IMR-90 (cell line): ENCODE results near the gene CFAP97D2. TPM values are rescaled to one million over a fixed set of nuclear protein-coding genes. Genes with fewer than 3 reads are reported as not detected.

Experiments
- ATAC-seq: fragments of 200-7000 bp; cut with Tn5 transposase; 2 replicates; pipeline ENCODE4 v1.9.1; 2020; ENCODE audit warnings: low read depth, mild to moderate bottlenecking, moderate library complexity
- BruUV-seq: library from RNA; stranded (reverse); fragments of 400-500 nt; replicated peaks from 2 replicates; lab custom pipeline; 2021; lab: Mats Ljungman, UMichigan
- CTCF ChIA-PET: fragments of 300-600 bp; formaldehyde crosslinking; extraction: SDS; loops from one replicate; lab custom pipeline; 2021; ENCODE audit warnings: antibody characterized with exemption; lab: Yijun Ruan, JAX
- POLR2A ChIA-PET: fragments of 300-600 bp; sonication (Branson Sonifier 250); formaldehyde crosslinking; loops from one replicate; lab custom pipeline; 2022; ENCODE audit warnings: antibody characterized with exemption; ENCODE audit not compliant: unreplicated experiment; lab: Charles Lee
- DNase-seq: peaks from one replicate; pipeline ENCODE4 v3.0.0; 2013
- H2AFZ ChIP-seq: replicated peaks from 2 replicates; pipeline ENCODE3; 2013; ENCODE audit warnings: low read length, mild to moderate bottlenecking; ENCODE audit not compliant: poor library complexity
- H2AK5ac ChIP-seq: 2 replicates; pipeline ENCODE4 v1.6.1; 2013; ENCODE audit warnings: low read depth, low read length, inconsistent platforms
- H2AK9ac ChIP-seq: replicated peaks from 2 replicates; pipeline ENCODE3; 2013; ENCODE audit warnings: mild to moderate bottlenecking, low read depth, low read length, moderate library complexity; ENCODE audit not compliant: poor library complexity
- H2BK120ac ChIP-seq: 2 replicates; pipeline ENCODE4 v1.6.1; 2013; ENCODE audit warnings: low read depth, low read length, inconsistent platforms
- H2BK15ac ChIP-seq: 3 replicates; pipeline ENCODE4 v1.6.1; 2013; ENCODE audit warnings: low read depth, low read length, inconsistent platforms
- H2BK20ac ChIP-seq: 2 replicates; pipeline ENCODE4 v1.6.1; 2013; ENCODE audit warnings: low read depth, mild to moderate bottlenecking, inconsistent platforms, low read length, moderate library complexity
- H2BK5ac ChIP-seq: 2 replicates; pipeline ENCODE4 v1.6.1; 2013; ENCODE audit warnings: mild to moderate bottlenecking, low read depth, low read length, inconsistent platforms; ENCODE audit not compliant: poor library complexity, severe bottlenecking
- H3K14ac ChIP-seq: replicated peaks from 2 replicates; pipeline ENCODE4 v1.6.1; 2013; ENCODE audit warnings: low read depth, low read length, inconsistent platforms
- H3K18ac ChIP-seq: 2 replicates; pipeline ENCODE4 v1.6.1; 2013; ENCODE audit warnings: low read depth, low read length, control low read depth
- H3K23ac ChIP-seq: 2 replicates; pipeline ENCODE4 v1.6.1; 2013; ENCODE audit warnings: low read depth, low read length, inconsistent platforms
- H3K27ac ChIP-seq: 2 replicates; pipeline ENCODE4 v1.5.1; 2013; ENCODE audit warnings: mild to moderate bottlenecking, control low read depth, low read length; ENCODE audit not compliant: insufficient read depth
- H3K27me3 ChIP-seq: 2 replicates; pipeline ENCODE4 v1.6.1; 2013; ENCODE audit warnings: low read length; ENCODE audit not compliant: control insufficient read depth, insufficient read depth
- H3K36me3 ChIP-seq: 2 replicates; pipeline ENCODE4 v1.6.1; 2013; ENCODE audit warnings: low read length, mixed read lengths; ENCODE audit not compliant: control insufficient read depth, insufficient read depth
- H3K4ac ChIP-seq: 2 replicates; pipeline ENCODE4 v1.6.1; 2013; ENCODE audit warnings: low read depth, low read length, inconsistent platforms
- H3K4me1 ChIP-seq: 2 replicates; pipeline ENCODE4 v1.6.1; 2013; ENCODE audit warnings: low read length, mixed read lengths; ENCODE audit not compliant: control insufficient read depth, insufficient read depth
- H3K4me2 ChIP-seq: 2 replicates; pipeline ENCODE4 v1.6.1; 2013; ENCODE audit warnings: low read depth, mild to moderate bottlenecking, control low read depth, low read length, moderate library complexity
- H3K4me3 ChIP-seq: 2 replicates; pipeline ENCODE4 v1.5.1; 2013; ENCODE audit warnings: low read depth, mild to moderate bottlenecking, control low read depth, low read length, moderate library complexity; ENCODE audit not compliant: insufficient read depth
- H3K56ac ChIP-seq: 2 replicates; pipeline ENCODE4 v1.6.1; 2013; ENCODE audit warnings: low read length, inconsistent platforms; ENCODE audit not compliant: insufficient read depth; ENCODE audit errors: extremely low read depth
- H3K79me1 ChIP-seq, 2 experiments: 2 replicates each; pipeline ENCODE4 v1.6.1; 2013; ENCODE audit warnings: low read length in 2 of 2, inconsistent platforms in 1 of 2, low read depth in 1 of 2
- H3K9ac ChIP-seq: 2 replicates; pipeline ENCODE4 v1.6.1; 2013; ENCODE audit warnings: low read depth, low read length, control low read depth
- H3K9me1 ChIP-seq: 2 replicates; pipeline ENCODE4 v1.6.1; 2013; ENCODE audit warnings: low read length, inconsistent platforms; ENCODE audit not compliant: insufficient read depth
- H3K9me3 ChIP-seq: 2 replicates; pipeline ENCODE4 v1.6.1; 2013; ENCODE audit warnings: low read length; ENCODE audit not compliant: control insufficient read depth, insufficient read depth
- H4K20me1 ChIP-seq: 2 replicates; pipeline ENCODE4 v1.6.1; 2013; ENCODE audit warnings: low read length, inconsistent platforms; ENCODE audit not compliant: insufficient read depth
- H4K5ac ChIP-seq: 2 replicates; pipeline ENCODE4 v1.6.1; 2013; ENCODE audit warnings: mild to moderate bottlenecking, low read depth, low read length, control low read depth
- H4K8ac ChIP-seq, 2 experiments: 2 replicates each; pipeline ENCODE4 v1.6.1; 2013; ENCODE audit warnings: low read depth in 2 of 2, low read length in 2 of 2, control low read depth in 1 of 2, inconsistent platforms in 1 of 2
- H4K91ac ChIP-seq: 2 replicates; pipeline ENCODE4 v1.6.1; 2013; ENCODE audit warnings: low read depth, low read length, inconsistent platforms; ENCODE audit not compliant: insufficient read depth
- CEBPB ChIP-seq: IDR thresholded peaks from 2 replicates; pipeline ENCODE4 v1.6.1; 2012; ENCODE audit warnings: low read depth, low read length, improper control_type of control experiment
- MAFK ChIP-seq: IDR thresholded peaks from 2 replicates; pipeline ENCODE4 v1.6.1; 2012; ENCODE audit warnings: low read depth, low read length, improper control_type of control experiment
- RCOR1 ChIP-seq: IDR thresholded peaks from 2 replicates; pipeline ENCODE4 v1.6.1; 2012; ENCODE audit warnings: mild to moderate bottlenecking, low read length, improper control_type of control experiment; ENCODE audit not compliant: insufficient replicate concordance
- WGBS, 2 experiments: methylation state at CpG; one replicate each; pipeline versions ENCODE4 v1.1.5 to v1.1.7; 2013; ENCODE audit warnings: missing lambda C conversion rate in 2 of 2; ENCODE audit not compliant: insufficient read length in 1 of 2; ENCODE audit errors: extremely low coverage in 2 of 2; 5-methylcytosine and 5-hydroxymethylcytosine counted together
- dilution Hi-C: fragments of 300-500 bp; cut with HindIII; formaldehyde crosslinking; loops from one replicate; pipeline ENCODE4 v1.14.3; 2018; ENCODE audit warnings: low sequenced_read_pairs; ENCODE audit not compliant: unreplicated experiment
- in situ Hi-C: fragments of 300-500 bp; cut with MboI; formaldehyde crosslinking; loops from 3 replicates; pipeline ENCODE4 v1.14.3; 2019; ENCODE audit warnings: low sequenced_read_pairs, inconsistent platforms, mixed read lengths
- intact Hi-C: fragments of 100-400 bp; cut with micrococcal nuclease; formaldehyde crosslinking; loops from 2 replicates; pipeline ENCODE4 v1.10.0; 2022
- polyA plus RNA-seq, 3 experiments: library from polyadenylated mRNA; depleted of rRNA; stranded (reverse); fragments of >200 nt; gene quantifications; 2 replicates each; pipeline ENCODE4 v1.2.3, GENCODE V29; 2012; ENCODE audit warnings: low replicate concordance in 1 of 3
- total RNA-seq: library from RNA; depleted of rRNA; stranded (reverse); fragments of >200 nt; gene quantifications from 2 replicates; pipeline ENCODE4 v1.2.3, GENCODE V29; 2012
- TF ChIP-seq, protein P1 (sequence below): conservative IDR thresholded peaks from 2 replicates; pipeline ENCODE4 v1.5.1; 2012; ENCODE audit warnings: mild to moderate bottlenecking, low read depth, low read length, improper control_type of control experiment
- TF ChIP-seq, protein P2 (sequence below): fragments of 150-350 bp; IDR thresholded peaks from 2 replicates; pipeline ENCODE4 v1.6.1; 2017; ENCODE audit warnings: mild to moderate bottlenecking, antibody characterized with exemption, low read length, low read depth

CFAP97D2 gene
- total and polyA plus RNA-seq, 2 of the 4 experiments (the other 2 are of a cell fraction): not detected

DNA sequence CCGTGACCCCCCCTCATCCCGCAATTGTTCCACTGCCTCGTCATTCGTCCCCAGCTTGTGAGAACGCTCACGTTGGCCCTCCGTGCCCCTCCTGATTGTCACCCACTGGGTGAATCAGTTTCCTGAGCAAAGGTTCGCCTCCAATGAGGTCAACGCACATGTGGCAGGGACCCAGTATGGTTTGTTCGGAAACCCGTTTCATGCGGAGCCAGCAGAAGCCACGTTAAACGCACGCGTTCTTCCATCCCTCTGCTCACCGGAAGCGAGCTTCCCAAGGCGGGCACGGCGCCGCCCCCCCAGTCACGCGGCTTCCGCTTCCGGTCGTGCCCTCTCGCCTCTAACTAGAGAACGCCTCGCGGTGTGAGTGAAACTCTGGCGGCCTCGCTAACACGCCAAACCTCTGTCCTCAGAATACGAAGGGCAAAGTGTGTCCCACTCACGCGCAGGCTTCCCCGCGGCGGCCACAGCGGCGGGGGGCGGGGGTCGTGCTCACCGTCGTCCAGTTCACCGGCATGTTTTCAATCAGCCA lies 18.0 kb upstream of the CFAP97D2 start:
- 94% methylated on average over 41 of the region's 47 CpGs; no CpG with 5 or more reads in 1 of the 2 experiments for WGBS, 2 experiments
- ATAC-seq (no peak), DNase-seq (no peak)
- no TSS peak for BruUV-seq
- H2AFZ ChIP-seq: no peak overlapping the region
- no peak overlapping the region for H3K4me3 ChIP-seq
- peaks cover 48% of the 10 kb centered on the region for H3K27me3 ChIP-seq
- no peak overlapping the region for H2BK20ac ChIP-seq
- H3K36me3 ChIP-seq: no peaks in the 10 kb centered on the region
- H3K4ac ChIP-seq: no peak overlapping the region
- no peak overlapping the region for H3K9ac ChIP-seq
- POLR2A ChIA-PET: no interaction called here
- H3K4me1 ChIP-seq: peaks cover 2% of the 10 kb centered on the region; the same call in 1 of the 2 replicates
- in situ Hi-C loops: no loop called here
- no peak overlapping the region for H3K18ac ChIP-seq
- no peak overlapping the region for H4K91ac ChIP-seq
- no peaks in the 10 kb centered on the region for H3K79me1 ChIP-seq
- H2AK9ac ChIP-seq: peak overlapping the region; percentile 88
- H4K5ac ChIP-seq: no peak overlapping the region
- no peak overlapping the region for H2AK5ac ChIP-seq
- TF ChIP-seq MAFK (no peak), RCOR1 (no peak), CEBPB (no peak)
- TF ChIP-seq, protein P1, sequence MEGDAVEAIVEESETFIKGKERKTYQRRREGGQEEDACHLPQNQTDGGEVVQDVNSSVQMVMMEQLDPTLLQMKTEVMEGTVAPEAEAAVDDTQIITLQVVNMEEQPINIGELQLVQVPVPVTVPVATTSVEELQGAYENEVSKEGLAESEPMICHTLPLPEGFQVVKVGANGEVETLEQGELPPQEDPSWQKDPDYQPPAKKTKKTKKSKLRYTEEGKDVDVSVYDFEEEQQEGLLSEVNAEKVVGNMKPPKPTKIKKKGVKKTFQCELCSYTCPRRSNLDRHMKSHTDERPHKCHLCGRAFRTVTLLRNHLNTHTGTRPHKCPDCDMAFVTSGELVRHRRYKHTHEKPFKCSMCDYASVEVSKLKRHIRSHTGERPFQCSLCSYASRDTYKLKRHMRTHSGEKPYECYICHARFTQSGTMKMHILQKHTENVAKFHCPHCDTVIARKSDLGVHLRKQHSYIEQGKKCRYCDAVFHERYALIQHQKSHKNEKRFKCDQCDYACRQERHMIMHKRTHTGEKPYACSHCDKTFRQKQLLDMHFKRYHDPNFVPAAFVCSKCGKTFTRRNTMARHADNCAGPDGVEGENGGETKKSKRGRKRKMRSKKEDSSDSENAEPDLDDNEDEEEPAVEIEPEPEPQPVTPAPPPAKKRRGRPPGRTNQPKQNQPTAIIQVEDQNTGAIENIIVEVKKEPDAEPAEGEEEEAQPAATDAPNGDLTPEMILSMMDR: no peak
- TF ChIP-seq, protein P2, sequence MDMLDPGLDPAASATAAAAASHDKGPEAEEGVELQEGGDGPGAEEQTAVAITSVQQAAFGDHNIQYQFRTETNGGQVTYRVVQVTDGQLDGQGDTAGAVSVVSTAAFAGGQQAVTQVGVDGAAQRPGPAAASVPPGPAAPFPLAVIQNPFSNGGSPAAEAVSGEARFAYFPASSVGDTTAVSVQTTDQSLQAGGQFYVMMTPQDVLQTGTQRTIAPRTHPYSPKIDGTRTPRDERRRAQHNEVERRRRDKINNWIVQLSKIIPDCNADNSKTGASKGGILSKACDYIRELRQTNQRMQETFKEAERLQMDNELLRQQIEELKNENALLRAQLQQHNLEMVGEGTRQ: no peak
- dilution Hi-C loops: no loop called here
- H3K9me3 ChIP-seq: no peaks in the 10 kb centered on the region; the same call in 1 of the 2 replicates
- H4K20me1 ChIP-seq: no peaks in the 10 kb centered on the region; the same call in 1 of the 2 replicates
- CTCF ChIA-PET: no interaction called here
- H3K4me2 ChIP-seq: no peak overlapping the region
- H2BK15ac ChIP-seq: no peak overlapping the region
- H3K14ac ChIP-seq: no peak overlapping the region
- H2BK5ac ChIP-seq: no peak overlapping the region
- no peak overlapping the region for H2BK120ac ChIP-seq
- no peak overlapping the region for H3K27ac ChIP-seq
- intact Hi-C loops: no loop called here
- no peak overlapping the region for H3K56ac ChIP-seq
- H4K8ac ChIP-seq: no peak overlapping the region
- H3K9me1 ChIP-seq: no peaks in the 10 kb centered on the region
- H3K23ac ChIP-seq: no peak overlapping the region
